Activated CD4-positive, alpha-beta T cell treated with anti-CD3 and anti-CD28 coated beads, Interleukin-2, amount 10 ng/mL, durations not matched to agents 7 days and 5 days (primary cell): ENCODE results near the gene ELL2. TPM values are rescaled to one million over a fixed set of nuclear protein-coding genes. Genes with fewer than 3 reads are reported as not detected.
A peak's percentile ranks its signal among the peaks of the same experiment; 100 is the strongest.
"Not testable (repeated sequence)": the region's sequence is repeated elsewhere in the genome, so short reads cannot be mapped to it uniquely, and the experiment has no call there.

Experiments
- CTCF ChIA-PET: fragments of 350-600 bp; sonication (Branson Sonifier 250); formaldehyde crosslinking; loops from one replicate; lab custom pipeline; 2021; ENCODE audit warnings: antibody characterized with exemption; lab: Charles Lee
- POLR2A ChIA-PET: fragments of 350-600 bp; sonication (Branson Sonifier 250); formaldehyde crosslinking; loops from one replicate; lab custom pipeline; 2021; ENCODE audit warnings: antibody characterized with exemption; lab: Charles Lee
- DNase-seq: peaks from one replicate; pipeline ENCODE4 v3.0.0-alpha.2; 2020
- H3K27ac Mint-ChIP-seq: one replicate; pipeline ENCODE4 v1.8.0; 2021; ENCODE audit warnings: mild to moderate bottlenecking, moderate library complexity, mixed read lengths
- H3K27me3 Mint-ChIP-seq: one replicate; pipeline ENCODE4 v1.8.0; 2021; ENCODE audit warnings: mixed read lengths
- H3K36me3 Mint-ChIP-seq: one replicate; pipeline ENCODE4 v1.8.0; 2021; ENCODE audit warnings: low read depth, mixed read lengths
- H3K4me1 Mint-ChIP-seq: one replicate; pipeline ENCODE4 v1.8.0; 2021; ENCODE audit warnings: mixed read lengths
- H3K4me3 Mint-ChIP-seq: one replicate; pipeline ENCODE4 v1.8.0; 2021; ENCODE audit warnings: mild to moderate bottlenecking, moderate library complexity, mixed read lengths
- H3K9me3 Mint-ChIP-seq: one replicate; pipeline ENCODE4 v1.8.0; 2021; ENCODE audit warnings: mixed read lengths
- total RNA-seq, 2 experiments: library from RNA; stranded (reverse); gene quantifications; one replicate each; pipeline ENCODE4 v1.2.3, GENCODE V29; 2021

ELL2 gene
- total RNA-seq, 2 experiments from 2014 or later = 12.5 to 14.7 TPM

DNA sequence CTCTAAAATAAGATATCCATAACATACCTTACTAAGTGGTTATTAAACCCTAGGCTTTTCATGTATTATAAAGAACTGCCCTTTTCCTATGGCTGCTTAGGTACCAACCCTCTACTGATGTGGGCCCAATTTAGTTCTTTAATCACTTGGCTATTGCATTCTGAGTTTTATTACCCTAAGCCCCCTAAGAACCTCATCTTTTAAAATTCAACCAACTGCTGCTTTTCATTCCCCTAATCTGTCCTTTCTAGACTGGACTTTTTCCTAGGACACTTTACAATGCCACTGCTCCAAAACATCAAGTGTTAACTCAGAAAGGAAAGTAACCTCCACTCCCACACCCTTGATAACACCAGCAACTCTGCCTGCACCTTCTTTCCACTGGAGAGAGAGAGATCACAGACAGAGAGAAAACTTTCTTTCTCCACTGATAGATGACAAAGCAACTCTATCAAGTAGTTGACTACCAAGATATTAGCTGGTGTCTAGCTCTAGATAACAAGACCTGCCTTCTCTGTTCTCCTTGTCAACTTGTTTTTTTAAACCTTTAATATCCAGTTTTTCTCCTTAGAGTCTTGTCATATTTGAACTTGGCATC, 27.3 kb downstream of the ELL2 start:
- Mint-ChIP-seq H3K9me3 (peaks cover 4% of the 10 kb centered on the region), H3K27ac (no peak overlapping the region), H3K36me3 (peaks cover 12% of the 10 kb centered on the region), H3K4me3 (no peak overlapping the region), H3K27me3 (no peaks in the 10 kb centered on the region), H3K4me1 (peaks cover 8% of the 10 kb centered on the region)
- DNase-seq = no peak
- ChIA-PET POLR2A (no interaction called here), CTCF (interaction anchor here (1.3 kb wide), 1 partner anchor 10 kb away, joined by 3 read pairs; no protein-coding TSS in a partner anchor)

DNA sequence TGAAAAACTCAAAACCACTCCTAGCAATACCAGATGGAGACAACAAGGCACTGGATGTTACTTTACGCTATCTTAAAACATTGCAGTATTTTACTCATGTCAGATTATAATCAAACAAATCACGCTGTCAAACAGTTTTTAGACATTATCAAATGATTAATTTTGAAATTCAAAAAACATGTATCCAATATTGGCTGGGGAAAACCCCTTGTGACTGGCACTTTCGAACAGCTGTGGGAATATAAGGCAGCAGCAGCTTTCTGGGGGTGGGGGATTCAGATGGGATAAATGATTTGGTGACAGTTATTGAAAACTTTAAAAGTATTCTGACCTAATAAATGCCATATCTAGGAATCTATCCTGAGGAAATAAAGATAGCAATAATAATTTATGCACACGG, 28.7 kb downstream of the ELL2 start:
- Mint-ChIP-seq H3K36me3 (peaks cover 12% of the 10 kb centered on the region), H3K27ac (no peak overlapping the region), H3K4me3 (no peak overlapping the region), H3K27me3 (no peaks in the 10 kb centered on the region), H3K9me3 (peaks cover 4% of the 10 kb centered on the region), H3K4me1 (peaks cover 20% of the 10 kb centered on the region)
- POLR2A ChIA-PET = no interaction called here
- CTCF ChIA-PET = no interaction called here
- DNase-seq = no peak

DNA sequence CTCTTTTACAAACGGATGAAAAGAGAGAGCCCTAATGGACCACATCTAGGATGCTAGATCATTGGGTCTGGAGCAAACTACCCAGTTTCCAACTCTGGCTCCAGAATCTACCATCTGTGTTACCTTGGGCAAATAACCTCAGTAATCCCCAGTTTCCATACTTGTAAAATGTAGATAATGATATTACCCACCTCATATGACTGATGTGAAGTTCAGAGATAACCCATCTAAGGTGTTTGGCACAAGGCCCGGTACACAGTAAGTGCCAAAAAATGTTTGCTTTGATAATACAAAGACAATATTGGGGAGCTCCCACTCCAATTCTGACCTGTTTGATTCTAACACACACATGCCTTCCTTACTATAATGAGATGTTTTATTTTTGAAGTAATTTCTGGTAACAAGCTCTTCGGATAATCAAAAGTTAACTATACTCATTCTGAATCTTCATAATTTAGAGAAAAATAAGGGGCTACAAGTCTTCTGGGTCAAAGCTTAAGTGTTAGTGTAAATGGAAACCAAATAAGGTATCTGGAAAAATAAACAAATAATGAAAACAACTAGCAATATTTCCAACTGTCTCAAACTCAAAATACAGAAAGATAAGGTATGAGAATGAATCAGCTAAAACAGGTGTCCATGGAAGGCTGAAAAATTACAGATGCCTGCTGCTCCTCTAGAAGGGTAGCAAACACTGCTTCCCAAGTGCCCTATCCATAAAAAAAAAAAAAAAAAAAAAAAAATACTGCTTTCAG, 30.4 kb downstream of the ELL2 start:
- H3K27ac Mint-ChIP-seq = no peak overlapping the region
- H3K4me3 Mint-ChIP-seq = no peak overlapping the region
- ChIA-PET CTCF (interaction anchor here (0.7 to 1.1 kb wide), 3 partner anchors 18 to 27 kb away, joined by 3 read pairs; no protein-coding TSS in a partner anchor), POLR2A (no interaction called here)
- no peaks in the 10 kb centered on the region for H3K27me3 Mint-ChIP-seq
- peaks cover 26% of the 10 kb centered on the region for H3K4me1 Mint-ChIP-seq
- peaks cover 4% of the 10 kb centered on the region for H3K9me3 Mint-ChIP-seq
- peaks cover 10% of the 10 kb centered on the region for H3K36me3 Mint-ChIP-seq
- no peak for DNase-seq

DNA sequence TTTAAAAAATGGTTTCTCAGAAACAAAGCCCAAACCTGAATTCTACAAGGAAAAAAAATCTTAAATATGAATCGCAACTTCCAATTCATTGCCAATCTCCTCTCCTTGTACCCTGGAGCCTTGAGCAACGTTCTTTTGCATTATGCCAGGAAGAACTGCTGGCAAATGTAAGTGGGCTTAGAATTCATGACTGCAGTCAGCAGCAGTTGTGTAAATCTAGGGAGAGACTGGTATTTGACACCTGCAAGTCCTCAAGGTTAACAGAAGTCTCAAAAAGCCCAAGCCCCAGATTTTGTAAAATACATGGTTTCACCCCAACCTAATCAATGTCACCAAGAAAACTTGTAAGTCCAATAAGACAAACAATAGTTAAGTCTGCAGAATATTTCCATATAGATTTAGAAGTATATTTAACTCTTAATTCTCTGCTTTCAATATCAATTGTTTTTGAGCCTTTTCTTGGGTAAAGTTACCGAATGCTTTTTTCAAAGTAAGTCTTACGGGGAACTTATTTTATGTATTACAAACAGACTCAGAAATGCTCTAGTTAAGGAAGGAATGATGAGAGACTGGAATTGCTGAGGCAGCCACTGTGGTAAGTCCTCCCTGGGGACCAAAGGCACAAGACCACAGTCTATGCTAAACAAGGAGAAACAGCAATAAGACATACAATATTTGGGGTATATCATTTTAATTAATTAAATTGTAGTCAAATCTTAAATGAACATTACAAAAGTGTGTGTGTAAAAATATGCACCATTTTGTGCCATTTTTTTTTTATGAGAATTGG, 31.3 kb downstream of the ELL2 start:
- Mint-ChIP-seq H3K27me3 (no peaks in the 10 kb centered on the region), H3K36me3 (peaks cover 6% of the 10 kb centered on the region), H3K27ac (no peak overlapping the region), H3K4me3 (no peak overlapping the region), H3K4me1 (peaks cover 33% of the 10 kb centered on the region), H3K9me3 (peaks cover 4% of the 10 kb centered on the region)
- ChIA-PET POLR2A (no interaction called here), CTCF (no interaction called here)
- DNase-seq = no peak

DNA sequence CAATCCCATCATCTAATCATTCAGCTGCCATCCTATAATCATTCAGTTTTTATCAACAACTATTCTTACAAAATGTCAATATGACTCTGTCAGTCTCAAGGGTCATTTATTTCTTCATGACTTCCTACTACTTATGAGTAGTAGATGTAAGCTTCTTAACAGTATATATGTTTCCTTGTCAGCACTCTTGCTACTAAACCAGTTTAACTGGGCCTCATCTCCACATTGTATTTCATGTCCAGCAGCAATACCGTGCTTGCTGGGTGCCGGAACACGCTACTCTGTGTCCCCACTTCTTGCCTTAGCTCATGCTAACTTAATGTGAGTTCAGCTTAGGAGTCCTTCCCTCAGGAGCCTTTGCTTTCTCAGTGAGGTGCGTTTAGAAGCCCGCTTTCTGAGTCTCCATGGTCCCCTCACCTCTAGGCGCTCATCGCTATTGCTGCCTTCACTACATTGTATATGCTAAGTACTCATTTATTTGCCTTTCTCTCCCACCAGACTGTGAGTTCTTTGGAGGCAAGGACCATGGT, 32.9 kb downstream of the ELL2 start:
- peaks cover 4% of the 10 kb centered on the region for H3K9me3 Mint-ChIP-seq
- POLR2A ChIA-PET = interaction anchor here (0.6 kb wide), 1 partner anchor 769 kb away, joined by 3 read pairs; no protein-coding TSS in a partner anchor
- H3K4me3 Mint-ChIP-seq = no peak overlapping the region
- peaks cover 40% of the 10 kb centered on the region for H3K4me1 Mint-ChIP-seq
- no peak for DNase-seq
- CTCF ChIA-PET = interaction anchor here (0.7 to 1.6 kb wide), 4 partner anchors 8 to 33 kb away, joined by 3 to 6 read pairs (median 4); partner anchors contain the start of gene ELL2
- no peaks in the 10 kb centered on the region for H3K27me3 Mint-ChIP-seq
- peak overlapping the region; percentile 26 for H3K27ac Mint-ChIP-seq
- peaks cover 6% of the 10 kb centered on the region for H3K36me3 Mint-ChIP-seq

DNA sequence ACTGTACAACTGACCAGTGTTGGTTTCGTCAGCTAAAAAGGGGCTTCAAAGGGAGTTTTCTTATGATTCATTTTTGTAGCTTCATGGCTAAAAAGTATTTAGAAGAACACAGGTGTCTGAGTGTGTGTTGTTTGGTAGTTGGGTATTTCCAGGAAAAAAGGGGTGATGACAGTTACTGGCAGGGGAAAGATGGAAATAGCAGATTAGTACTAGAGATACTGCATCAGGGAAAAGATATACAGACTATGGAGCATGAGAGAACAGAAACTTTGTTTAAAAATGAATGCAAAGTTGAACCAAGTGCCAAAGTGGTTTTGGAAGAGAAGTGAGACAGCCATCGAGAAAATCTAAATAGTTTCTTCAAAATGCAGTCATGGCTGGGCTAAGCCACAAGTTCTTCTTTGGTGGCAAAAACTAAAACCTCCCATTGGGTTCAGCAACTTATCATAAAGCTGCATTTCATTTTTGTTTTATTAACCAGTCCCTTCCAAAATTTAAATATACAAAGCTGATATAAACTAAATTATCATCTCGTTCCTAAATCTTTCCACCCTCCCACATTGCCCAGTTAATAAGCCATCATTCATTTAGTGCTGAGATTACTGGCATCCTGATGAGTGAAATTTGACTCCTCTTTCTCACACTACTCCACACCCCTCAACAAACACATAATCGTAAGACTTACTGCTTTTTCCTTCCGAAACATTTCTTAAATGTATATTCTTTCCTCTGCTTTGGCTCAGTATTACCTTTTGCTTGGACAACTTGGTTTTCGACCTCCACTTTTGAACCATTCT, 33.5 kb downstream of the ELL2 start:
- ChIA-PET CTCF (interaction anchor here (0.5 to 1.6 kb wide), 5 partner anchors 9 to 593 kb away, joined by 3 to 6 read pairs (median 3); partner anchors contain the start of gene ELL2), POLR2A (interaction anchor here (0.6 kb wide), 1 partner anchor 769 kb away, joined by 3 read pairs; no protein-coding TSS in a partner anchor)
- Mint-ChIP-seq H3K27ac (peak overlapping the region; percentile 26), H3K9me3 (peaks cover 4% of the 10 kb centered on the region), H3K4me3 (no peak overlapping the region), H3K36me3 (peaks cover 6% of the 10 kb centered on the region), H3K27me3 (no peaks in the 10 kb centered on the region), H3K4me1 (peaks cover 45% of the 10 kb centered on the region)
- DNase-seq = no peak

DNA sequence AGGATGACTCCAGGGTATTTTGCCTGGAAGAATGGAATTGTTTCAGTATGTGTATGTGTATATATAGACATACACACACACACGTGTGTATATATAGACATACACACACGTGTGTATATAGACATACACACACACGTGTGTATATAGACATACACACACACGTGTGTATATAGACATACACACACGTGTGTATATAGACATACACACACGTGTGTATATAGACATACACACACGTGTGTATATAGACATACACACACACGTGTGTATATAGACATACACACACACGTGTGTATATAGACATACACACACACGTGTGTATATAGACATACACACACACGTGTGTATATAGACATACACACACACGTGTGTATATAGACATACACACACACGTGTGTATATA, 34.4 kb downstream of the ELL2 start:
- DNase-seq, POLR2A ChIA-PET, H3K27ac Mint-ChIP-seq, CTCF ChIA-PET, H3K36me3 Mint-ChIP-seq, H3K27me3 Mint-ChIP-seq, H3K9me3 Mint-ChIP-seq, H3K4me3 Mint-ChIP-seq: not testable (repeated sequence)
- H3K4me1 Mint-ChIP-seq = peaks cover 45% of the 10 kb centered on the region

DNA sequence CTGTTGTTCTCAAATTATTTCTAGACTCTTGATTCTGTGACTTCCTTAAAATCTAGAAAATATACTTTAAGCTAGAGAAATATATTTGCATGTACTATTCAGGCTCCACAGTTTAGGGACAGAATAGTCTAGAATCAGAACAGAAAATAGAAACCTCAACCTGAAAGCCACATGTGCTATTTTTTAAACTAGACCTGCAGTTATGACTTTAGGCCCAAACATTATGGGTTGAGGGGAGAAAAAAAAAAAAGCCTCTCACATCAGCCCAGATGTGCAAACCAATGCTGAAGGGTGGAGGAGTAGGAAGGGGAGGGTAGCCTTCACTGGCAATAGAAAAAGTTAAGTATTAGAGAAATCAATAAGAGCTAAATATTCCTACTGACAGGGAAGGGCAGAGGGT, 35.7 kb downstream of the ELL2 start:
- CTCF ChIA-PET = interaction anchor here (0.7 to 3.6 kb wide), 2 partner anchors 11 to 35 kb away, joined by 3 to 18 read pairs; partner anchors contain the start of gene ELL2
- no peak for DNase-seq
- peaks cover 1% of the 10 kb centered on the region for H3K36me3 Mint-ChIP-seq
- peaks cover 45% of the 10 kb centered on the region for H3K4me1 Mint-ChIP-seq
- H3K4me3 Mint-ChIP-seq = no peak overlapping the region
- H3K9me3 Mint-ChIP-seq = no peaks in the 10 kb centered on the region
- no peaks in the 10 kb centered on the region for H3K27me3 Mint-ChIP-seq
- no peak overlapping the region for H3K27ac Mint-ChIP-seq
- POLR2A ChIA-PET = no interaction called here

DNA sequence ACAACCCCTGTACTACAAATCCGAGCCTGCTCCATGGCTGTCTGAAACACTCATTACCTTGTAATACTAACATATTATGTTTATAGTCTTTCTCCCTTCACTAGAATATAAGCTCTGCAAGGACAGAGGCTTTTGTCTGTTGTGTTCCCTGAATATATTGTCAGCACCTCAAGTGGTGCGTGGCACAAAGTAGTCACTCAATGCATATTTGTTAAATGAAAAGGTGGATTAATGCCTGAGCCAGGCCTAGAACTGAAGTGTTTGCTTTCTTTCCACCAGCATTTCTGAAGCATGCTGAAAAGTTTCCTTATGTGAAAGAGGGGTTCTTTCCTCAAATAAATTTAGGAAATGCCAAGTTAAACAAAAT, 36.3 kb downstream of the ELL2 start:
- H3K27ac Mint-ChIP-seq = no peak overlapping the region
- no peak for DNase-seq
- CTCF ChIA-PET = interaction anchor here (0.7 to 3.6 kb wide), 2 partner anchors 10 to 36 kb away, joined by 3 to 18 read pairs; partner anchors contain the start of gene ELL2
- POLR2A ChIA-PET = no interaction called here
- H3K36me3 Mint-ChIP-seq = no peaks in the 10 kb centered on the region
- no peak overlapping the region for H3K4me3 Mint-ChIP-seq
- no peaks in the 10 kb centered on the region for H3K27me3 Mint-ChIP-seq
- H3K4me1 Mint-ChIP-seq = peaks cover 43% of the 10 kb centered on the region
- H3K9me3 Mint-ChIP-seq = no peaks in the 10 kb centered on the region

DNA sequence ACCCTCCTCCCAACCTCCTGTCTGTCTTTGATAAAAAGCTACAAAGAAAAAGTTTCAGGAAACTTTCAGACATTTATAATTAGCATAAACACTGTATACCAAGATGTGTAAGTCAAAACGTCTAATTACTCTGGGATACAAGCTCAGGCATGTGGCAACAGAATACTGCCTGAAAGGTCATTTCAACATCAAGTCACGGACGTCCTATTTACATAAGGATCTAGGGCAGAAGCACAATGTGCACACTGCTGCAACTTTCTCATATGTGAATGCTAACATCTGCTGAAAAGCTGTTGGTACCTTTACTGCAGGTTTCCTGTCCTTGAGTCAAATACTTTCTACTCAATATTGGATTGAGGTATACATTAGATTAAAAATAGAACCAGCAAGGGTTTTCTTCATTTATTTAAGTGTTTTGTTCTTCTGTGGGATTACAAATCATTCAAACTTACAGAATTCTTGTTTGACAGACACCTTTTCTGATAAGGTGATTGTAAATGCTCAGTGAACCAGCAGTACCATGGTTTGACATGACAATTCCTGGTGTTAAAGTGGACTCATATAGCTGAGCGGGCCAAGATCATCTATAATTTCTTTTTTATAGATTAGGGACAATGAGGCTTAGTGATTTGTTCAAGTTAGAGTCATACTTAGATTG, 36.8 kb downstream of the ELL2 start:
- no peak for DNase-seq
- Mint-ChIP-seq H3K9me3 (no peaks in the 10 kb centered on the region), H3K27me3 (no peaks in the 10 kb centered on the region), H3K4me3 (no peak overlapping the region), H3K36me3 (no peaks in the 10 kb centered on the region), H3K27ac (no peak overlapping the region), H3K4me1 (peaks cover 43% of the 10 kb centered on the region)
- POLR2A ChIA-PET = no interaction called here
- CTCF ChIA-PET = interaction anchor here (0.8 to 3.6 kb wide), 3 partner anchors 9 to 37 kb away, joined by 3 to 18 read pairs (median 3); partner anchors contain the start of gene ELL2

DNA sequence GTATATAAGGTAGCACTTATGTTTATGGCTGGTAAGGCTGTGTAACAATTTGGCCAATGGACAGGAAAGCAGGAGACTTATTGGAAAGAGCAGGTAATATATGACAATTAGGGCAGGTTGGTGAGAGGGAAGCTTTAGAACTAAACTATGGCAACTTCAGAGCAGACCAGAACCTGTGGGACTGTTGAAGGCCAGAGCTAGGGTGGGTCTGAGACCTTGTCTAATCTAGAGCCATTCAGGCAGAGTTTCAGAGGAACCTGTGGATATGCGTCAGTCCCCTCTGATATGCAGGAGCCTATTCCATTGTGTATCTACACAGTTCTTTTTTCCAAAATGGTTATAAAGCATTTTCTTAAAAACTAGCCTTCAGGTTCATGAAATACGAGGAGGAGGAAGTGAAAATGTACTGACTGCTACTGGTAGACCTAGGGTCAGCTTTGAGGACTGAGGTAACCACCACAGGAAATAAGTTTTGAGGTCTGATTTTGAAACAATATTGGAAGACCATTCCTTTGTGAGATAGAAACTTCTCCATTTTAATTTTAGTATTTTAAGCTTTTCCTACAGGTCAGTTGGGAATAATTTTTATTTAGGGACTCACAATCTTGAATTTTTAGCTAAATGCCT, 37.6 kb downstream of the ELL2 start:
- no peaks in the 10 kb centered on the region for H3K9me3 Mint-ChIP-seq
- no peak for DNase-seq
- ChIA-PET POLR2A (no interaction called here), CTCF (interaction anchor here (0.8 to 3.6 kb wide), 4 partner anchors 9 to 38 kb away, joined by 3 to 18 read pairs (median 4); partner anchors contain the start of gene ELL2)
- H3K27ac Mint-ChIP-seq = no peak overlapping the region
- no peaks in the 10 kb centered on the region for H3K36me3 Mint-ChIP-seq
- peaks cover 42% of the 10 kb centered on the region for H3K4me1 Mint-ChIP-seq
- no peak overlapping the region for H3K4me3 Mint-ChIP-seq
- H3K27me3 Mint-ChIP-seq = no peaks in the 10 kb centered on the region
